ENCODE results near the gene VAMP2.

The VAMP2 gene

GRCh38 chr17:8155996-8156245, 6.8 kb downstream of the VAMP2 start:
- in situ Hi-C loops (cut with MboI; ENCODE audit: low sequenced_read_pairs), result no loop called here

- in situ Hi-C loops (cut with MboI; ENCODE audit: low sequenced_read_pairs), result no loop called here
Measured at GRCh38 chr17:8155231-8155995, 7.3 kb downstream of the VAMP2 start.

GRCh38 chr17:8154608-8155155, 8.1 kb downstream of the VAMP2 start:
- in situ Hi-C loops (cut with MboI; ENCODE audit: low sequenced_read_pairs), result no loop called here

GRCh38 chr17:8153957-8154607, 8.7 kb downstream of the VAMP2 start:
- in situ Hi-C loops (cut with MboI; ENCODE audit: low sequenced_read_pairs), result no loop called here

- in situ Hi-C loops (cut with MboI; ENCODE audit: low sequenced_read_pairs), result no loop called here
Measured at GRCh38 chr17:8153525-8153956, 9.2 kb downstream of the VAMP2 start.

- in situ Hi-C loops (cut with MboI; ENCODE audit: low sequenced_read_pairs), result no loop called here
Measured at GRCh38 chr17:8153031-8153451, 9.7 kb downstream of the VAMP2 start.

- in situ Hi-C loops (cut with MboI; ENCODE audit: low sequenced_read_pairs), result no loop called here
Measured at GRCh38 chr17:8152112-8152775, 10.5 kb downstream of the VAMP2 start, which contains the start of gene PER1. Gene PER1 (minus strand): TSS chr17:8152404. CDS start chr17:8150706, 1,698 bp downstream.

GRCh38 chr17:8151641-8152111, 11.1 kb downstream of the VAMP2 start:
- in situ Hi-C loops (cut with MboI; ENCODE audit: low sequenced_read_pairs), result no loop called here

- in situ Hi-C loops (cut with MboI; ENCODE audit: low sequenced_read_pairs), result no loop called here
Measured at GRCh38 chr17:8151120-8151640, 11.6 kb downstream of the VAMP2 start.

GRCh38 chr17:8150194-8151119, 12.3 kb downstream of the VAMP2 start:
- in situ Hi-C loops (cut with MboI; ENCODE audit: low sequenced_read_pairs), result no loop called here

GRCh38 chr17:8149419-8150193, 13.1 kb downstream of the VAMP2 start:
- in situ Hi-C loops (cut with MboI; ENCODE audit: low sequenced_read_pairs), result no loop called here

GRCh38 chr17:8148560-8148959, 14.2 kb downstream of the VAMP2 start:
- in situ Hi-C loops (cut with MboI; ENCODE audit: low sequenced_read_pairs), result no loop called here

- in situ Hi-C loops (cut with MboI; ENCODE audit: low sequenced_read_pairs), result no loop called here
Measured at GRCh38 chr17:8147805-8148404, 14.8 kb downstream of the VAMP2 start.

- in situ Hi-C loops (cut with MboI; ENCODE audit: low sequenced_read_pairs), result no loop called here
Measured at GRCh38 chr17:8147141-8147804, 15.5 kb downstream of the VAMP2 start.

GRCh38 chr17:8146381-8147140, 16.2 kb downstream of the VAMP2 start:
- in situ Hi-C loops (cut with MboI; ENCODE audit: low sequenced_read_pairs), result no loop called here

- in situ Hi-C loops (cut with MboI; ENCODE audit: low sequenced_read_pairs), result no loop called here
Measured at GRCh38 chr17:8145811-8146210, 16.9 kb downstream of the VAMP2 start.

GRCh38 chr17:8144401-8145231, 18.1 kb downstream of the VAMP2 start:
- in situ Hi-C loops (cut with MboI; ENCODE audit: low sequenced_read_pairs), result no loop called here
